Osteoblast (primary cell): Measurements from ENCODE around the gene OIT3. TPM values are rescaled to one million over a fixed set of nuclear protein-coding genes. Genes with fewer than 3 reads are reported as not detected.

Experiments used
- DNase-seq: peaks from one replicate; pipeline ENCODE4 v3.0.0; 2011; ENCODE audit warnings: low spot score, mixed read lengths; ENCODE audit not compliant: insufficient read length; ENCODE audit errors: missing footprints
- H2AFZ ChIP-seq: 2 replicates; pipeline ENCODE4 v1.6.0; 2011; ENCODE audit warnings: mild to moderate bottlenecking, low read length
- H3K27ac ChIP-seq: 2 replicates; pipeline ENCODE4 v1.5.1; 2011; ENCODE audit warnings: mild to moderate bottlenecking, low read depth, low read length, moderate library complexity
- H3K27me3 ChIP-seq: 2 replicates; pipeline ENCODE4 v1.6.0; 2012; ENCODE audit warnings: mild to moderate bottlenecking, control low read depth, inconsistent platforms, low read length, moderate library complexity; ENCODE audit not compliant: insufficient read depth
- H3K36me3 ChIP-seq: 2 replicates; pipeline ENCODE4 v1.5.1; 2011; ENCODE audit warnings: mild to moderate bottlenecking, low read length, control low read depth, moderate library complexity; ENCODE audit not compliant: insufficient read depth
- H3K4me1 ChIP-seq: 2 replicates; pipeline ENCODE4 v1.5.1; 2011; ENCODE audit warnings: mild to moderate bottlenecking, low read length, control low read depth, moderate library complexity; ENCODE audit not compliant: insufficient read depth
- H3K4me2 ChIP-seq: 2 replicates; pipeline ENCODE4 v1.6.0; 2011; ENCODE audit warnings: mild to moderate bottlenecking, low read length; ENCODE audit not compliant: insufficient read depth
- H3K4me3 ChIP-seq: fragments of 200-600 bp; sonication (generic); 3 replicates; pipeline ENCODE4 v1.5.1; 2012; ENCODE audit warnings: mild to moderate bottlenecking, low read length, inconsistent platforms; ENCODE audit not compliant: insufficient read depth
- H3K79me2 ChIP-seq: 2 replicates; pipeline ENCODE4 v1.6.0; 2012; ENCODE audit warnings: mild to moderate bottlenecking, low read length, control low read depth, inconsistent platforms; ENCODE audit not compliant: insufficient read depth
- H3K9me3 ChIP-seq: 2 replicates; pipeline ENCODE4 v1.5.1; 2011; ENCODE audit warnings: low read depth, low read length, control low read depth
- H4K20me1 ChIP-seq: 2 replicates; pipeline ENCODE4 v1.6.0; 2012; ENCODE audit warnings: mild to moderate bottlenecking, low read length, control low read depth; ENCODE audit not compliant: insufficient read depth
- CTCF ChIP-seq: IDR thresholded peaks from 2 replicates; pipeline ENCODE4 v1.5.1; 2011; ENCODE audit warnings: mild to moderate bottlenecking, low read depth, low read length, moderate library complexity; ENCODE audit errors: extremely low read depth
- total RNA-seq: library from RNA; depleted of rRNA; stranded (reverse); fragments of >200 nt; gene quantifications from 2 replicates; pipeline ENCODE4 v1.2.3, GENCODE V29; 2012

OIT3 gene
- total RNA-seq, 1 donor: under 0.01 TPM

GRCh38 chr10:72946963-72947362 is 53.4 kb downstream of the OIT3 start:
- Histone ChIP-seq H4K20me1 (no peaks in the 10 kb centered on the region), H3K27ac (no peak overlapping the region), H3K79me2 (no peaks in the 10 kb centered on the region), H3K4me1 (no peaks in the 10 kb centered on the region), H3K27me3 (peaks cover 14% of the 10 kb centered on the region), H2AFZ (no peak overlapping the region), H3K4me3 (no peak overlapping the region), H3K4me2 (no peak overlapping the region), H3K36me3 (no peaks in the 10 kb centered on the region), H3K9me3 (no peaks in the 10 kb centered on the region)
- DNase-seq: peak; percentile 8
- TF ChIP-seq CTCF: no peak

GRCh38 chr10:72948762-72949161 is 55.2 kb downstream of the OIT3 start:
- H3K79me2 ChIP-seq: no peaks in the 10 kb centered on the region
- H3K27ac ChIP-seq: no peak overlapping the region
- H3K9me3 ChIP-seq: no peaks in the 10 kb centered on the region
- no peak overlapping the region for H3K4me2 ChIP-seq
- H3K4me3 ChIP-seq: no peak overlapping the region
- peaks cover 9% of the 10 kb centered on the region for H3K27me3 ChIP-seq
- no peak for DNase-seq
- no peak for TF ChIP-seq CTCF
- no peaks in the 10 kb centered on the region for H3K36me3 ChIP-seq
- no peaks in the 10 kb centered on the region for H4K20me1 ChIP-seq
- H3K4me1 ChIP-seq: no peaks in the 10 kb centered on the region
- no peak overlapping the region for H2AFZ ChIP-seq

GRCh38 chr10:72951760-72952159 is 58.2 kb downstream of the OIT3 start:
- H3K79me2 ChIP-seq: no peaks in the 10 kb centered on the region
- H3K27me3 ChIP-seq: no peaks in the 10 kb centered on the region
- no peaks in the 10 kb centered on the region for H4K20me1 ChIP-seq
- DNase-seq: no peak
- no peak overlapping the region for H3K4me3 ChIP-seq
- H3K4me2 ChIP-seq: no peak overlapping the region
- H2AFZ ChIP-seq: no peak overlapping the region
- H3K4me1 ChIP-seq: no peaks in the 10 kb centered on the region
- no peaks in the 10 kb centered on the region for H3K36me3 ChIP-seq
- no peaks in the 10 kb centered on the region for H3K9me3 ChIP-seq
- H3K27ac ChIP-seq: no peak overlapping the region
- TF ChIP-seq CTCF: no peak

GRCh38 chr10:72952189-72952588 is 58.6 kb downstream of the OIT3 start:
- Histone ChIP-seq H3K27me3 (no peaks in the 10 kb centered on the region), H3K79me2 (no peaks in the 10 kb centered on the region), H3K4me2 (no peak overlapping the region), H3K27ac (no peak overlapping the region), H3K4me1 (no peaks in the 10 kb centered on the region), H2AFZ (no peak overlapping the region), H3K9me3 (no peaks in the 10 kb centered on the region), H3K4me3 (no peak overlapping the region), H3K36me3 (no peaks in the 10 kb centered on the region), H4K20me1 (no peaks in the 10 kb centered on the region)
- no peak for TF ChIP-seq CTCF
- no peak for DNase-seq
